PC-9 (cell line): Measurements from ENCODE around the gene TMEM151B.

Source experiments
- CTCF ChIP-seq: fragments of 200-600 bp; sonication (generic); conservative IDR thresholded peaks from 2 replicates; pipeline ENCODE4 v1.6.1; 2017; ENCODE audit warnings: mixed run types, antibody characterized with exemption, mild to moderate bottlenecking, moderate library complexity
- EZH2 ChIP-seq: fragments of 200-600 bp; sonication (generic); IDR thresholded peaks from 2 replicates; pipeline ENCODE4 v1.8.0; 2017; ENCODE audit warnings: antibody characterized with exemption, low read depth

- TF ChIP-seq CTCF (peak; percentile 92), EZH2 (no peak)
These were observed 42.9 kb downstream of the TMEM151B start, which contains the start of gene AARS2 for GRCh38 chr6:44312901-44313788.
